Measurements from ENCODE around the gene PACSIN3. TPM values are rescaled to one million over a fixed set of nuclear protein-coding genes. Genes with fewer than 3 reads are reported as not detected.

PACSIN3 gene
- total RNA-seq, 1 donor, result not detected

GRCh38 chr11:47136921-47137320 is 49.3 kb downstream of the PACSIN3 start:
- no peak overlapping the region for H3K4me3 ChIP-seq (ENCODE audit: low read length)
- no peaks in the 10 kb centered on the region for H3K27me3 ChIP-seq (ENCODE audit: insufficient read depth, low read length)
- H3K4me1 ChIP-seq (ENCODE audit: insufficient read depth, low read length), result no peaks in the 10 kb centered on the region
- no peaks in the 10 kb centered on the region for H3K9me3 ChIP-seq (ENCODE audit: low read depth, low read length)

GRCh38 chr11:47136327-47136726 is 49.9 kb downstream of the PACSIN3 start:
- Histone ChIP-seq H3K4me1 (ENCODE audit: insufficient read depth, low read length) (no peaks in the 10 kb centered on the region), H3K4me3 (ENCODE audit: low read length) (no peak overlapping the region), H3K27me3 (ENCODE audit: insufficient read depth, low read length) (no peaks in the 10 kb centered on the region), H3K9me3 (ENCODE audit: low read depth, low read length) (no peaks in the 10 kb centered on the region)

GRCh38 chr11:47132981-47133380 is 53.3 kb downstream of the PACSIN3 start:
- Histone ChIP-seq H3K4me1 (ENCODE audit: insufficient read depth, low read length) (no peaks in the 10 kb centered on the region), H3K4me3 (ENCODE audit: low read length) (no peak overlapping the region), H3K27me3 (ENCODE audit: insufficient read depth, low read length) (no peaks in the 10 kb centered on the region), H3K9me3 (ENCODE audit: low read depth, low read length) (no peaks in the 10 kb centered on the region)

- Histone ChIP-seq H3K4me1 (ENCODE audit: insufficient read depth, low read length) (no peaks in the 10 kb centered on the region), H3K9me3 (ENCODE audit: low read depth, low read length) (no peaks in the 10 kb centered on the region), H3K4me3 (ENCODE audit: low read length) (no peak overlapping the region), H3K27me3 (ENCODE audit: insufficient read depth, low read length) (no peaks in the 10 kb centered on the region)
Observed at GRCh38 chr11:47132490-47132889, 53.7 kb downstream of the PACSIN3 start.

GRCh38 chr11:47131136-47131535 is 55.1 kb downstream of the PACSIN3 start:
- H3K9me3 ChIP-seq (ENCODE audit: low read depth, low read length), result no peaks in the 10 kb centered on the region

GRCh38 chr11:47130543-47130942 is 55.7 kb downstream of the PACSIN3 start:
- Histone ChIP-seq H3K9me3 (ENCODE audit: low read depth, low read length) (no peaks in the 10 kb centered on the region), H3K27me3 (ENCODE audit: insufficient read depth, low read length) (no peaks in the 10 kb centered on the region), H3K4me3 (ENCODE audit: low read length) (no peak overlapping the region), H3K4me1 (ENCODE audit: insufficient read depth, low read length) (no peaks in the 10 kb centered on the region)

More at GRCh38 chr11:47131136-47131535, 55.1 kb downstream of the PACSIN3 start:
- Histone ChIP-seq H3K4me1 (ENCODE audit: insufficient read depth, low read length) (no peaks in the 10 kb centered on the region), H3K27me3 (ENCODE audit: insufficient read depth, low read length) (no peaks in the 10 kb centered on the region), H3K4me3 (ENCODE audit: low read length) (no peak overlapping the region)

Other genes starting within 250 kb of the PACSIN3 start
- 5.8 TPM for gene CSTPP1, start 249.7 kb downstream of the PACSIN3 start, total RNA-seq
- 182 TPM for gene ARFGAP2, start 9.6 kb downstream of the PACSIN3 start, total RNA-seq
- gene DDB2, start 28.5 kb upstream of the PACSIN3 start, total RNA-seq, result 21.8 TPM
- gene ACP2, start 62.4 kb upstream of the PACSIN3 start, total RNA-seq, result 9.2 TPM
- gene NR1H3, start 71.6 kb upstream of the PACSIN3 start, total RNA-seq, result 1.4 TPM
- 87.8 TPM for gene MADD, start 83.7 kb upstream of the PACSIN3 start, total RNA-seq
- 0.21 TPM for gene MYBPC3, start 166.3 kb upstream of the PACSIN3 start, total RNA-seq
- 202 TPM for gene SPI1, start 192.1 kb upstream of the PACSIN3 start, total RNA-seq
- 13.4 TPM for gene SLC39A13, start 222.2 kb upstream of the PACSIN3 start, total RNA-seq
- gene PSMC3, start 240.0 kb upstream of the PACSIN3 start, total RNA-seq, result 48.7 TPM